ENCODE data around the gene DSTN.
A peak's percentile ranks its signal among the peaks of the same experiment; 100 is the strongest.

Gene DSTN

DNA sequence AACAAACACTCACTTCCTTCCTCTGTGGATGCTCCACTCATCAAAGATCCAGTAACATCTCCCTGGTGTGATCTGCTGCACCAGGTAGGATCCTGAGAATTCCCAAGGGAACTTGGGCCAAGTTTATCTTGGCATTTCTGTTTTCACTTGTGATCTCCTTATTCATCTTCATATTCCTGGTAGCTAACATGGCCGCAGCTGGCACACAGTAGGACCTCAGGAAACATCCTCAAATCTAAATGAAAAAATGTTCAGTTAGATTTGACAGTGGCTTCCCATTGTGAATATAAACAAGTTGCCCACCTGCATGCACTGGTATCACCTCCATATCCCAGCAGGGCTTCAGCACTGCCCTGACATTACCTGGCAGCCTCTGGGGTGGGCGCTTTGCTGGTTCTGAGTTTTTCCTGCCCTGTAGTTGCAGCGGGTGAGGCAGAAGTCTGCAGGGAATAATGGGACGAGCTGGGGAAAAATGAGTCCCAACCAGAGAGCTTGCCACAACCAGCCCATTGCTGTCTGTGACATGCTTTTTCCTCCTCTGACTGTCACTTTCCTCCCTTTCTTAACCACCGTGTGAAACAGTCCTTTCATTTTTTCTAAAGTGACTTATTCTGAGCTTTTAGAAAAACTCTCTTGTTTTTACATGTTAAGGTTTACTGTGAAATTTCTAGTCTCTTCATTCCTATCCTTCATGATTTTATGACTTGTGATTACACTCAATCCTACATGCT, 9.4 kb upstream of the DSTN start:
- Histone ChIP-seq H3K9ac (ENCODE audit: low read depth in 1 of 2, low read length in 2 of 2) (no peak overlapping the region), H3K27ac (ENCODE audit: low read depth, low read length) (no peak overlapping the region), H3K36me3 (ENCODE audit: control insufficient read depth in 1 of 2, insufficient read depth in 2 of 2, low read length in 2 of 2) (no peaks in the 10 kb centered on the region), H3K4me1 (ENCODE audit: control insufficient read depth in 1 of 2, insufficient read depth in 2 of 2, low read length in 2 of 2) (peaks cover 15% of the 10 kb centered on the region in 2 donors), H3K27me3 (ENCODE audit: control insufficient read depth in 1 of 2, insufficient read depth in 2 of 2, low read length in 2 of 2) (no peaks in the 10 kb centered on the region), H3K9me3 (ENCODE audit: control insufficient read depth in 1 of 2, low read length in 2 of 2) (no peaks in the 10 kb centered on the region), H3K4me3 (ENCODE audit: low read depth in 1 of 2, low read length in 2 of 2) (no peak overlapping the region)

DNA sequence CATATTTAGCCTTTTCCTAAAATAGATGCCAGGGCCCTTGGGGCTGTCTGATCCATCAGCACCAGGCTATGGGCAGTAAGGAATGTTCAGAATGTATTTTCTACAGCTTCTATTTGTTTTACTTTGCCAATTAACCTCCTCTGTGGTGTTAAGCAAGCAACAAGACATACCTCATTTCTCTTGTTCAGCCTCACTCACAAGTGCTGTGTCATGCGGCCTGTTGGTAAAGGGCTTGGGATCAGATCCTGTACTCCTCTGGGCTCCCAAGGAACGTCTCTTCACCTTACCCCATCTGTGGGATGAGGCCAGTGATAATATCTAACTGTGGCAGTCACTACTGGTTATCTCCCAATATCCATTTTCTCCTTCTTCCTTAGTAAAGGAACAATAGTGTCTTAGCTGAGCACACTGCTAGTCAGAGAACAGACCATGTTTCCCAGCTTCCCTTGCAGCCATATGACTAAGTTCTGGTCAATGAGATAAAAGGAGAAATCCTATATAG, 7.0 kb upstream of the DSTN start:
- H3K9ac ChIP-seq (ENCODE audit: low read depth in 1 of 2, low read length in 2 of 2), result no peak overlapping the region
- H3K4me3 ChIP-seq (ENCODE audit: low read depth in 1 of 2, low read length in 2 of 2), result no peak overlapping the region
- H3K36me3 ChIP-seq (ENCODE audit: control insufficient read depth in 1 of 2, insufficient read depth in 2 of 2, low read length in 2 of 2), result no peaks in the 10 kb centered on the region
- no peaks in the 10 kb centered on the region for H3K27me3 ChIP-seq (ENCODE audit: control insufficient read depth in 1 of 2, insufficient read depth in 2 of 2, low read length in 2 of 2)
- H3K4me1 ChIP-seq (ENCODE audit: control insufficient read depth in 1 of 2, insufficient read depth in 2 of 2, low read length in 2 of 2), result peaks cover 4% of the 10 kb centered on the region in 2 donors
- no peaks in the 10 kb centered on the region for H3K9me3 ChIP-seq (ENCODE audit: control insufficient read depth in 1 of 2, low read length in 2 of 2)
- H3K27ac ChIP-seq (ENCODE audit: low read depth, low read length), result no peak overlapping the region

DNA sequence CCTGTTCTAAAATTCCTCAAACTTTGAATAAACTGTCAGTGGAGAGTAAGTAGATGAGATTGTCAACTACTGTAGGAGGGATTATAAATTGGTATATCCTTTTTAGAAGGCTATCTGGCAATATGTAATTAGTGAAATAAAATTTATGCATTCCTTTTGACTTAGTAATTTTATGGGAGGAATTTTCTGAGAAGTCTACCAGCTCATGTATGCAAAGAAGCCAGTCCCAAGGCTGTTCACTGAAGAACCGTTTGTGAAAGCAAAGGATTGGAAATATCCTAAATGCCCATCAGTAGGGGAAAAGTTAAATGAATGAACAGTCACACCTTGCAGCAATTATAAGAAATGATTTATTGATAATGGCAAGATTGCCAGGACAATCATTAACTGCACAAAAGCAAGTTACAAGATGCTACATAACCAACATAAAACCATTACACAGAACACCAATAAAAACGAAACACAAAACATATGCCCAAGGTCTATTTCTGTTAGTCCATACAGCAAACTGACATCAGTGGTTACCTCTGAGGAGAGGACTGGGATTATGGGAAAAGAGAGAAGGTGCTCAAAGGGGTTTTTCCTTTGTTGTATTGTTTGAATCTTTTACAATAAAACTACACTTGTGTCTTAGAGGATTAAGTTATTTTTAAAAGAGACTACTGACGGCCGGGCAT, 4.6 kb upstream of the DSTN start:
- Histone ChIP-seq H3K9me3 (ENCODE audit: control insufficient read depth in 1 of 2, low read length in 2 of 2) (no peaks in the 10 kb centered on the region), H3K9ac (ENCODE audit: low read depth in 1 of 2, low read length in 2 of 2) (no peak overlapping the region), H3K27me3 (ENCODE audit: control insufficient read depth in 1 of 2, insufficient read depth in 2 of 2, low read length in 2 of 2) (no peaks in the 10 kb centered on the region), H3K27ac (ENCODE audit: low read depth, low read length) (no peak overlapping the region), H3K4me3 (ENCODE audit: low read depth in 1 of 2, low read length in 2 of 2) (no peak overlapping the region), H3K36me3 (ENCODE audit: control insufficient read depth in 1 of 2, insufficient read depth in 2 of 2, low read length in 2 of 2) (no peaks in the 10 kb centered on the region), H3K4me1 (ENCODE audit: control insufficient read depth in 1 of 2, insufficient read depth in 2 of 2, low read length in 2 of 2) (peaks cover 5 to 6% of the 10 kb centered on the region in 2 donors)

DNA sequence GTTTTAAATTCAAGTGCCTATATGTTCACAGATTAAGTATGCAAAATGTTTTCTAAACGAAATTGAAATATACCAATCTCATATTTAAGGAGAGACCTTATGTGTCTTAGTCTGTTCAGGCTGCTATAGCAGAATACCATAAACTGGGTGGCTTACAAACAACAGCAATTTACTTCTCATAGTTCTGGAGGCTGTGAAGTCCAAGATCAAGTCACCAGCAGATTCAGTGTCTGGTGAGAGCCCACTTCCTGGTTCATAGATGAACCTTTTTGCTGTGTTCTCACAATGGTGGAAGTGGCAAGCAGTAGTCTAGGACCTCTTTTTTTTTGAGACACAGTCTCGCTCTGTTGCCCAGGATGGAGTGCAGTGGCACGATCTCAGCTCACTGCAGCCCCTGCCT, 3.5 kb upstream of the DSTN start:
- peaks cover 11 to 12% of the 10 kb centered on the region in 2 donors for H3K4me1 ChIP-seq (ENCODE audit: control insufficient read depth in 1 of 2, insufficient read depth in 2 of 2, low read length in 2 of 2)
- no peaks in the 10 kb centered on the region for H3K9me3 ChIP-seq (ENCODE audit: control insufficient read depth in 1 of 2, low read length in 2 of 2)
- no peaks in the 10 kb centered on the region for H3K36me3 ChIP-seq (ENCODE audit: control insufficient read depth in 1 of 2, insufficient read depth in 2 of 2, low read length in 2 of 2)
- no peak overlapping the region for H3K4me3 ChIP-seq (ENCODE audit: low read depth in 1 of 2, low read length in 2 of 2)
- H3K27me3 ChIP-seq (ENCODE audit: control insufficient read depth in 1 of 2, insufficient read depth in 2 of 2, low read length in 2 of 2), result no peaks in the 10 kb centered on the region
- H3K9ac ChIP-seq (ENCODE audit: low read depth in 1 of 2, low read length in 2 of 2), result no peak overlapping the region
- no peak overlapping the region for H3K27ac ChIP-seq (ENCODE audit: low read depth, low read length)

DNA sequence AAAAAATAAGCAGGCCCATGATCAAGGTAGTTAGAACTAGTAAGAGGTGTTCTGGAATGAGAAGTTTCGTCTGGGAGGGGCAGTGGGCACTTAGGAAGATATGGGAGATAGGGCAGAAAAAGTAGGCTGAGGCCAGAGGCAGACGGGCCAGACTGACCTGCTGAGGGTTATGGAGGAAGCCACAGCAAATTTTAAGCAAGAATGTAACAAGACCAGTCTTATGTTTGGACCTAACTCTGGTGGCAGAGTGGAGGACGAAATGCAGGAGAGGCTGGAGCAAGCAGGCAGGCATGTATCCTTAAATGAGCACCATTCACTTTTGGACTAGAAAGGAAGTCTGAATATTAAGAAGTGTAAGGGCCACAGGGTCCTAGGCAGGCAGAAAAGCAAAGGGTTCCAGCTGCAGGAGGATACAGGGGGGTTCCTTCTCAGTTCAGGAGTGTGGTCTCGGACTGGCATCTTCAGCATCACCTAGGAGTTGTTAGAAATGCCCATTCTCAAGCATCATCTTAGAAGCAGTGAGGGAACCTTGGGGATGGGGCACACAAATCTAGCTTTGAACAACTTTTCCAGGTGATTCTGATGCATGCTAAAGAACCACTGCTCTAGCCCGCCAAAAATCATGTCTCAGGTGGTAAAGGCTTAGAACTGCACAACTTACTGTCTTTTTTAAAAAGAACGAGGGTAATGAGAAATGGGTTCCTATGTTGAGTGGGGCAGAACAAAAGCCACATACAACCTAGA, 1.7 kb upstream of the DSTN start:
- Histone ChIP-seq H3K9ac (ENCODE audit: low read depth in 1 of 2, low read length in 2 of 2) (peak overlapping the region; percentile 35 to 53), H3K9me3 (ENCODE audit: control insufficient read depth in 1 of 2, low read length in 2 of 2) (no peaks in the 10 kb centered on the region), H3K4me1 (ENCODE audit: control insufficient read depth in 1 of 2, insufficient read depth in 2 of 2, low read length in 2 of 2) (peaks cover 12 to 22% of the 10 kb centered on the region in 2 donors), H3K36me3 (ENCODE audit: control insufficient read depth in 1 of 2, insufficient read depth in 2 of 2, low read length in 2 of 2) (no peaks in the 10 kb centered on the region), H3K27me3 (ENCODE audit: control insufficient read depth in 1 of 2, insufficient read depth in 2 of 2, low read length in 2 of 2) (no peaks in the 10 kb centered on the region), H3K27ac (ENCODE audit: low read depth, low read length) (peak overlapping the region; percentile 50), H3K4me3 (ENCODE audit: low read depth in 1 of 2, low read length in 2 of 2) (peak overlapping the region; percentile 47 to 91)

DNA sequence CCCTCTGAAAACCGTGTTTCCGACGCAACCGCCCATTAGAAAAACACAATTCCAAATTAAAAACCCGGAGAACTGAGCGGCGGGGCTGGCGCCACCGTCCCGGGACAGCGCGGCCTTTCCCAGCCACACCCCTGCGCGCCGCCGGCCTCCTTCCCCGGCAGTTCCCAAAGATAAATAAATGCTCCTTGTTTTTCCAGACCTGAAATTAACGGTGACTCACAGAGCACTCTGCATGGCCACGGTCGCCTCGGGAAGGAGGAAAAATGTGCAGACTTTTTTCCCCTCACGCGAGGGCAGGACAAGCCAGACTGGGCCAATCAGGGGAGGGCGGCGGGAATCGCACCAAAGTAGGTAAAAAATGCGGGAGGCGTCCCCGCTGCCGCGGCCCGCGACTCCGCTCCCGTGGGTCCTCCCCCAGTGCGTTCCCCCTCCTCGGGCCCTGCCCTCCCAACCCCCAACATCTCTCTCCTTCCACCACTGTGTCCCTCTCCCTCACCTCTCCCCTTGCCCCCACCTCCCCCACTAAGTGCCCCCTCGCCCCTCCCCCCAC, 828 bp upstream of the DSTN start:
- peak overlapping the region; percentile 96 for H3K27ac ChIP-seq (ENCODE audit: low read depth, low read length)
- H3K9ac ChIP-seq (ENCODE audit: low read depth in 1 of 2, low read length in 2 of 2), result peak overlapping the region; percentile 35 to 53
- H3K27me3 ChIP-seq (ENCODE audit: control insufficient read depth in 1 of 2, insufficient read depth in 2 of 2, low read length in 2 of 2), result no peaks in the 10 kb centered on the region
- H3K36me3 ChIP-seq (ENCODE audit: control insufficient read depth in 1 of 2, insufficient read depth in 2 of 2, low read length in 2 of 2), result no peaks in the 10 kb centered on the region
- H3K4me3 ChIP-seq (ENCODE audit: low read depth in 1 of 2, low read length in 2 of 2), result peak overlapping the region; percentile 47 to 91
- peaks cover 12 to 22% of the 10 kb centered on the region in 2 donors for H3K4me1 ChIP-seq (ENCODE audit: control insufficient read depth in 1 of 2, insufficient read depth in 2 of 2, low read length in 2 of 2)
- H3K9me3 ChIP-seq (ENCODE audit: control insufficient read depth in 1 of 2, low read length in 2 of 2), result no peaks in the 10 kb centered on the region

DNA sequence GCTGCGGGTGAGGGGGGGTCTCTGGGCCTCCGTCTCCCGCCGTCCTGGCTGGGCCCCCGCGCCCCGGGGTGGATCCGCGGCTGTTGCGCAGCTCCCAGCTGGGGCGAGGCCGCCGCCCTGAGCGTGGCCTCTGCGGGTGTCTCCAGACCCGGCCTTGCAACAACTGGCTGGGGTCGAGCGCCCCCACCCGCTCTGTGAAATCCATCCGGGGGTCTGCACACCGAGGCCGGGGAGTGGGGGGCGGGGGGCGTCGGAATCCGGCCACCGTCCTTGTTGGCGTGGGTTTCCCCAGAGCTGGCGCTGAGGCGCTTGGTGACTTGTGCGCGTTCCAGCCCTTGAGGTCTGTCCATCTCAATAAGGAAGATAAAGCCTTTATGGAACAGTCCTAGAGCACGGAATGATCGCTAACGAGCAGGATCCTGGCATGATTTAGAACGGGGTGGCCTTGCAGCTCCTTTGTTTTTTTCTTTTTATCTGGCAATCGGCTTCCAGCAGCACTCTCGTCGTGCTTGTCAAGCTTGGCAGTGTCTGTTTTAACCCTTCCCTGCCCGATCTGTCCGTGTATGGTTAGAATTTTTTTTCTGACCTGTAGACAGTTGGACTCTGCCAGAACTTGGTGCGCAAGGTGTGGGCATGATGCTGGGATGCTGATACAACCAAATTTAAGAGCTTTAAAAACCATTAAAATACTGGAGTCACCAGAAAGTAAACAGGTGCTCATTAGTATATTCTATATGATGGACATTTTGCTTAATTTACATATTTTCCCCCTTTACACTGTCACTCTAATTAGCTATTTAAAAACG, 675 bp downstream of the DSTN start:
- peak overlapping the region; percentile 91 to 95 for H3K4me3 ChIP-seq (ENCODE audit: low read depth in 1 of 2, low read length in 2 of 2)
- H3K27me3 ChIP-seq (ENCODE audit: control insufficient read depth in 1 of 2, insufficient read depth in 2 of 2, low read length in 2 of 2), result no peaks in the 10 kb centered on the region
- peak overlapping the region; percentile 87 to 91 for H3K9ac ChIP-seq (ENCODE audit: low read depth in 1 of 2, low read length in 2 of 2)
- H3K9me3 ChIP-seq (ENCODE audit: control insufficient read depth in 1 of 2, low read length in 2 of 2), result no peaks in the 10 kb centered on the region
- H3K27ac ChIP-seq (ENCODE audit: low read depth, low read length), result peak overlapping the region; percentile 96
- no peaks in the 10 kb centered on the region for H3K36me3 ChIP-seq (ENCODE audit: control insufficient read depth in 1 of 2, insufficient read depth in 2 of 2, low read length in 2 of 2)
- H3K4me1 ChIP-seq (ENCODE audit: control insufficient read depth in 1 of 2, insufficient read depth in 2 of 2, low read length in 2 of 2), result peaks cover 12 to 22% of the 10 kb centered on the region in 2 donors

DNA sequence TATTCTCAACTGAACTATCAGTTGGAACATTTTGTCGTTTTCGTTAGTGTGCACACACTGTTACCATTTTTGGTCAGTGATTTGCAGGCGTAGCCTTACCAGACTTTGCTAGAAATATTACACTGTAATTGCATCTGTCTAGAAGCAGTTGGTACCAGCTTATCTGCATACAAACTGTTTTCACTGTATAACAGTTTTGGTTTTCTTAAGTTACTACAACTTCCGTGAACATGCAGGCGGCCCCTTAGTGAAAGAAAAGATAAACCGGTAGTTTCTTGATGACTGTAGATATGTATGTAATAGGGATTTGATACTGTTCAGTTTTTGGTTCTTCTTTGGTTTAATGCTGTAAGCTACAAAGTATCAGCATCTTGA, 1.3 kb downstream of the DSTN start:
- Histone ChIP-seq H3K4me1 (ENCODE audit: control insufficient read depth in 1 of 2, insufficient read depth in 2 of 2, low read length in 2 of 2) (peaks cover 12 to 22% of the 10 kb centered on the region in 2 donors), H3K9me3 (ENCODE audit: control insufficient read depth in 1 of 2, low read length in 2 of 2) (no peaks in the 10 kb centered on the region), H3K36me3 (ENCODE audit: control insufficient read depth in 1 of 2, insufficient read depth in 2 of 2, low read length in 2 of 2) (no peaks in the 10 kb centered on the region), H3K4me3 (ENCODE audit: low read depth in 1 of 2, low read length in 2 of 2) (peak overlapping the region; percentile 91 to 95), H3K27me3 (ENCODE audit: control insufficient read depth in 1 of 2, insufficient read depth in 2 of 2, low read length in 2 of 2) (no peaks in the 10 kb centered on the region), H3K9ac (ENCODE audit: low read depth in 1 of 2, low read length in 2 of 2) (peak overlapping the region; percentile 87 to 91), H3K27ac (ENCODE audit: low read depth, low read length) (no peak overlapping the region)

DNA sequence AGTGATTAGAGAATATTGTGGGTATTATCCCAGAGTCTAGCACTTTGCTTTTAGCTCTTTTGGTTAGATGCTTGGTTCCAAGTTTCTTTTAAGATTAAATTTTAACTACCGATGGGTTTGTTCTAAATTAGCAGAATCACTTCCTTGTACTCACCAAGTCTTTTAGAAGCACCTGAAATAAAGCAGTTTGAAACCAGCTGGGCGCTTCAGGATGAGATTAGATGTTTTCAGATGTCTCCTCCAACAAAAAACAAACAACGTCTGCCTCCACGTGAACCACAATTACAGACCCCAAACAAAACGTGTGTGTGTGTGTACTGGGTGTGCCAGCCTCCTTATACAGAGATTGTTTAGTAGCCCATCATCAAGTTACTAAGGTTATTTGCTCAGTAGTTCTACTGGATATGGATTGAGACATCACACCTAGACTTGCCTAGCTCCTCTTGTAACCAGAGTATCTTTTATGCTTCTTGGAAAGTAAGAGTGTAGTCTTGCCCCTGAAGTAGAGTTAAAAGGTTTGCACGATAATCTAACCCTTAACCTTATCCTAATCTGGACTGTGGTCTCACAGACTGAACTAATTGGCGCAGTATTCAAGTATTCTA, 2.3 kb downstream of the DSTN start:
- Histone ChIP-seq H3K9me3 (ENCODE audit: control insufficient read depth in 1 of 2, low read length in 2 of 2) (no peaks in the 10 kb centered on the region), H3K36me3 (ENCODE audit: control insufficient read depth in 1 of 2, insufficient read depth in 2 of 2, low read length in 2 of 2) (no peaks in the 10 kb centered on the region), H3K4me3 (ENCODE audit: low read depth in 1 of 2, low read length in 2 of 2) (peak overlapping the region in 1 of 2 donors; percentile 27), H3K4me1 (ENCODE audit: control insufficient read depth in 1 of 2, insufficient read depth in 2 of 2, low read length in 2 of 2) (peaks cover 12 to 22% of the 10 kb centered on the region in 2 donors), H3K9ac (ENCODE audit: low read depth in 1 of 2, low read length in 2 of 2) (peak overlapping the region; percentile 15 to 87), H3K27ac (ENCODE audit: low read depth, low read length) (no peak overlapping the region), H3K27me3 (ENCODE audit: control insufficient read depth in 1 of 2, insufficient read depth in 2 of 2, low read length in 2 of 2) (no peaks in the 10 kb centered on the region)

Measured in duodenal mucosa (tissue), 2 donors.